NT2/D1 (cell line): ENCODE results near the gene C1orf174.

Experiments
- DNase-seq: peaks from one replicate; pipeline ENCODE4 v3.0.0-alpha.2; 2011; ENCODE audit warnings: low read depth, low spot score
- H3K27me3 ChIP-seq: 2 replicates; pipeline ENCODE4 v1.6.0; 2011; ENCODE audit warnings: mild to moderate bottlenecking; ENCODE audit not compliant: insufficient read length, insufficient read depth
- H3K36me3 ChIP-seq: 2 replicates; pipeline ENCODE4 v1.6.1; 2011; ENCODE audit warnings: mild to moderate bottlenecking, low read length, mixed read lengths; ENCODE audit not compliant: insufficient read depth, insufficient read length
- H3K4me1 ChIP-seq: 2 replicates; pipeline ENCODE4 v1.5.1; 2011; ENCODE audit not compliant: insufficient read depth, insufficient read length
- H3K4me3 ChIP-seq: 2 replicates; pipeline ENCODE4 v1.5.1; 2011; ENCODE audit warnings: low read depth; ENCODE audit not compliant: insufficient read length
- H3K9ac ChIP-seq: 2 replicates; pipeline ENCODE4 v1.6.0; 2011; ENCODE audit warnings: low read depth; ENCODE audit not compliant: insufficient read length
- H3K9me3 ChIP-seq: 2 replicates; pipeline ENCODE4 v1.5.1; 2011; ENCODE audit warnings: mild to moderate bottlenecking, low read length; ENCODE audit not compliant: insufficient read depth
- SUZ12 ChIP-seq: IDR thresholded peaks from 2 replicates; pipeline ENCODE4 v1.6.1; 2011; ENCODE audit not compliant: insufficient read length, insufficient read depth; ENCODE audit errors: extremely low read depth
- YY1 ChIP-seq: IDR thresholded peaks from 2 replicates; pipeline ENCODE4 v1.6.1; 2011; ENCODE audit not compliant: insufficient read length, insufficient read depth
- ZNF274 ChIP-seq: IDR thresholded peaks from 2 replicates; pipeline ENCODE4 v1.6.1; 2011; ENCODE audit warnings: mild to moderate bottlenecking, low read depth, low read length

The C1orf174 gene

GRCh38 chr1:3917761-3918160, 17.7 kb upstream of the C1orf174 start:
- Histone ChIP-seq H3K9ac (no peak overlapping the region), H3K4me1 (peaks cover 3% of the 10 kb centered on the region), H3K4me3 (no peak overlapping the region), H3K27me3 (no peaks in the 10 kb centered on the region), H3K9me3 (peaks cover 6% of the 10 kb centered on the region; the same call in 1 of the 2 replicates), H3K36me3 (no peaks in the 10 kb centered on the region)
- DNase-seq = no peak
- TF ChIP-seq YY1 = no peak
- no peak for TF ChIP-seq ZNF274
- no peak for TF ChIP-seq SUZ12

DNA sequence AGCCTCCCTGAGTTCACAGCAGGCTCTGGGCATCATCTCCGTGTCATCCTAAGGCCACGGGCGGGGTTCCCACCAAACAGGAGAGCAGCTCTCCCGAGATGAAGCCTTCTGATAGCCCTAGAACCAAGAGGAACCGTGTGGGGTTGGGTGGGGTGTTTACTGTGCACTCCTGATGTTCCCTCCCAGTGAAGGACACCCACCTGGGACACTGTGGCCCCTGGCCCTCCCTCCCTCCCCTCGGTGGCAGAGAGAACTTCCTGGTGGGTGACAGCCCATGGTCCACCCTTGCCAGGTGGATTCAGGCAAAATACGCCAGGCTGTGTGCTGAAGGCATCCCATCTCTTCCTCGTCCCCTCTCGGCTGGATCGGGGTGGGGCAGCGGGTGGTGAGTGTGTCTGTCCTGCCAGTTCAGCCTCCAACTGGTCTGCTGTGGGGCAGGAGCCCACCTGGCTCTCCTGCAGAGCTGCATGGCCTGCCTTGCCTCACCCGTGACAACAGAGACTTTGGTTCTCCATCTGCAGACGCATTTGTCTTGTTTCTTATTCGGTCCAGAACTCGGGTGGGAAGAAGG, 15.6 kb upstream of the C1orf174 start:
- H3K36me3 ChIP-seq = no peaks in the 10 kb centered on the region
- no peak for DNase-seq
- no peak overlapping the region for H3K9ac ChIP-seq
- peaks cover 6% of the 10 kb centered on the region; the same call in 1 of the 2 replicates for H3K9me3 ChIP-seq
- no peak for TF ChIP-seq YY1
- no peak for TF ChIP-seq SUZ12
- TF ChIP-seq ZNF274 = no peak
- no peak overlapping the region for H3K4me3 ChIP-seq
- peaks cover 13% of the 10 kb centered on the region for H3K4me1 ChIP-seq
- no peaks in the 10 kb centered on the region for H3K27me3 ChIP-seq

- Histone ChIP-seq H3K9ac (no peak overlapping the region), H3K4me3 (no peak overlapping the region), H3K9me3 (peaks cover 6% of the 10 kb centered on the region; the same call in 1 of the 2 replicates), H3K27me3 (no peaks in the 10 kb centered on the region), H3K4me1 (peaks cover 13% of the 10 kb centered on the region), H3K36me3 (no peaks in the 10 kb centered on the region)
- no peak for DNase-seq
- TF ChIP-seq SUZ12 (no peak), ZNF274 (no peak), YY1 (no peak)
These were observed 14.8 kb upstream of the C1orf174 start for GRCh38 chr1:3914911-3915310.

DNA sequence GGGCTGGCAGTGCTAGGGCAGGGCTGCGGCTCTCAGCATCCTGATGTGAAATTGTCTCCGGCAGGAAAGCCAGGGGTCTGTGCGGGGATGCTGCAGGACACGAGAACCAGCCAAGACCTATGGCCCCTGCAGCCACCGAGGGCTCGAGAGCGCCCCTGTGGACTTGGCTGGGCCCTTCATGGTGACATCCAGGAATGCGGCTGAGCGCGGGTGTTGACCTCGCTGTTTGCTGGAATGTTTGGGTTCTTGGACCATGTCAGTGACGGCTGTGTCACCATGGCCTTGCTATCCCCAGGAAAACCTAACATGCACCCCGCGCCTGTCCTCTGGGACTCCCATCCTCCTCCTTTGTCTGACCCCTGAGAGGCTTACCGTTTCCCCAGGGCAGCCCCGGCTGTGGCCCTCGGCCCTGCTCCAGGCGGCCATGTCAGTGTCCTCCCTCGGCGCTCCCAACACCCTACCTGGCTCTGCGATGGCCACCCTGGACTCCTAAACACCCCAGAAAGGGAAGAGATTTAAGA, 14.3 kb upstream of the C1orf174 start:
- Histone ChIP-seq H3K4me1 (peaks cover 13% of the 10 kb centered on the region), H3K36me3 (no peaks in the 10 kb centered on the region), H3K9me3 (peaks cover 6% of the 10 kb centered on the region; the same call in 1 of the 2 replicates), H3K9ac (no peak overlapping the region), H3K27me3 (no peaks in the 10 kb centered on the region), H3K4me3 (no peak overlapping the region)
- no peak for DNase-seq
- TF ChIP-seq YY1 (no peak), SUZ12 (no peak), ZNF274 (no peak)

- TF ChIP-seq SUZ12 = no peak
- TF ChIP-seq YY1 = no peak
- TF ChIP-seq ZNF274 = no peak
- no peak overlapping the region for H3K4me3 ChIP-seq
- H3K9me3 ChIP-seq = peaks cover 5% of the 10 kb centered on the region; the same call in 1 of the 2 replicates
- no peaks in the 10 kb centered on the region for H3K36me3 ChIP-seq
- DNase-seq = no peak
- no peaks in the 10 kb centered on the region for H3K27me3 ChIP-seq
- H3K4me1 ChIP-seq = peaks cover 13% of the 10 kb centered on the region
- H3K9ac ChIP-seq = no peak overlapping the region
These were observed 13.0 kb upstream of the C1orf174 start for GRCh38 chr1:3912809-3913685.

- TF ChIP-seq YY1 (no peak), SUZ12 (no peak), ZNF274 (no peak)
- no peak for DNase-seq
- H3K4me3 ChIP-seq = no peak overlapping the region
- H3K9ac ChIP-seq = no peak overlapping the region
- H3K9me3 ChIP-seq = no peaks in the 10 kb centered on the region
- H3K4me1 ChIP-seq = peaks cover 13% of the 10 kb centered on the region
- H3K36me3 ChIP-seq = no peaks in the 10 kb centered on the region
- no peaks in the 10 kb centered on the region for H3K27me3 ChIP-seq
These were observed 12.1 kb upstream of the C1orf174 start for GRCh38 chr1:3911981-3912808.
